Superior temporal gyrus (tissue), 1 donor: ENCODE measurements around the gene HEPHL1.

Experiments used
- DNase-seq: peaks from one replicate; pipeline ENCODE4 v3.0.0-alpha.2; 2016; ENCODE audit errors: extremely low spot score

The HEPHL1 gene

GRCh38 chr11:94129512-94130297, 108.6 kb downstream of the HEPHL1 start:
- DNase-seq, result peak; percentile 42

DNA sequence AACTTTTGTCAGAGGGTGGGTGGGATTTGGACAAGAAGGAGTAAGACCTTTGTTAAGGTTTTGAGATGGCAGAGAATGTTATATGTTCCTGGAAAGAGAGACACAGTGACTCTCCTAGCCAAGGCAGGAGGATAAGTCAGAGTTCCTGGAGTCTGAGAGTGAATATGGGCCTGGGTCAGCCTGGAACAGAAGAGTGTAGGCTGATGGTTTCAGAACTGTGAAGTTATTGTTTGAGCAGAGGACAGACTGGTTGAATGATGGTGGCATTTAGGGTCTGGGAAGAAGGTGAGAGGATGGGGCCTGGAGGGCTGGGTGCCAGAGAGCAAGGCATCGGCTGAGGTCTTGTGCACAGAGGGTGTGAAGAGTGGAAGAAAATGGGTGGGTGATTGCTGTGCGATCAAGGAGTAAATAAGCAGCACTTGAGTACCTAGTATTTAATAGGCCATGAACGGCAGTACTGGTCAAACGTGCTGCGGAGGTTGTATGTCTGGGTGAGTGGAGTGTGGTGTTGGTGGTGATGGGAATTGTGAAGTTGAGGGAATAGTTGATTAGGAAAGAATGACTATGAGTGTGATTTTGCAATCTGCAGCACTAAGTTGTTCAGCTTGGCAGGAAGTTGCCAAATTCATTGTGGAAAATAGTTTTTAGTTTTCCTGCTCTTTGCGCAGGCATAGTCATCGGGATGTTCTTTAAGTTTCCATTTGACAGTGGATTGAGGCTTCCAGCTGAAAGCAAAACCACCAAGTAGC, 109.3 kb downstream of the HEPHL1 start:
- DNase-seq, result no peak

GRCh38 chr11:94131047-94131717, 110.0 kb downstream of the HEPHL1 start:
- DNase-seq, result peak; percentile 24

DNA sequence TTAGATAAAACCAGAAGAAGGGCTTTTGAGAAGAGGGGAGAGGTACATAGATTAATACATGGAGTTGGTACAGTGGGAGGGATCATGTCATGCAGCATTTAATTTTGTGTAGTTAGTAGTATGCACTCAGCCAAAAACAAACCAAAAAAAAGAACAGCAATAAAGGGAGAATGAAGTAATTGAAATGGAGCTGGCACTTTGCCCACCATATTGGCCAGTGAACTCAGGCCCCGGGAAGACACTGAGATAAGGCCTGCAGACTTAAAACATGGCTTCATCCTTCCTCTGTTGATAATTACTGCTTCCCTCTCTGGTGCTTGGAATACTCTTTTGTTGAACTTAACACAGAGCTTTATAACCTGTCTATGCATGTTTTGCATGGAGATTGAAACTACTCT, 110.6 kb downstream of the HEPHL1 start:
- peak; percentile 18 for DNase-seq

GRCh38 chr11:94132152-94132558, 111.0 kb downstream of the HEPHL1 start:
- no peak for DNase-seq

DNA sequence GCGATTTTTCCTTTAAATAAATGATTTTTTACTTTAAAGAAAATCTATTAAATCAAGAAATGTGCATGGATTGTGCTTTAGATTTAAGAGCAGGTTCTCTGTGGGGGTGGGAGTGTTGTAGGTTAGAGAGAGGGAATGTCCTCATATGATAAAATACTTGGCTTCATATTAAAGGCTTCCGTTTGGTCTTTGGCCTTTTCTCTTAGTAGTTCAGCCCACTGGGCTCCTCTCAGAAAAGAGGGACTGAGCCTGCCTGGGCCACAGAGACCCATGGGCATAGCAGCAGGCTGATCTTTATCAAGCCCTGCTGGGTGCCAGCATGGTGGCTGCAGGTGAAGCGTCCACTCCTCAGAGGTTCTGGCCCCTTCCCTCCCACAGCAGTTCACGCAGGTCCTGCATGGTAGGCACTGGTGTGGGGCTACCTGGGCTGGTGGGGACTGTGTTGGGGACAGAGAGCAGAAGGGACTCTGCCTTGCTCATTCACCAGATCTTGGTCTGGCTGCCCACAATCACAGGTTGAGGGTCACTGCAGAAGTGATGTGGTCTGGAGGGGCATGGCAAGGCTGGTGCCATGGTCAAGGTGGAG, 111.8 kb downstream of the HEPHL1 start:
- DNase-seq, result no peak

DNA sequence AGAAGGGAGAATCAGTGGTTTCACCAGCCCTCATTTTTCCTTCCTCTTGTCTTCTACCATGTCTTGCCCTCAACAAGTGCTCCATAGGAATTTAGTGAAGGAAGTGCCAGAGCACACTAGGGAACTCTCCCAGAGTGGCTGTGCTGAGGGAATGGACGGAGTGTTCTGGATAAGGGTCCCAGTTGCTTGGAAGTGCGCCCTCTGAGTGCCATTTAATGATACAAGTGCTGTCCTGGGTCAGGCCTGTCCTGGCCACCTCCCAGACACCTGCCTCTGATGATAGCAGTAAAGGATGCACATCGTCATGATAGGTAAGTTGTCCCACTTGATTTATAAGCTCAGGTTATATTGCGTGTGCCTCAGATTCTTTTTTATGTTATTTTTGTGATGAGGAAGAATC, 112.6 kb downstream of the HEPHL1 start:
- no peak for DNase-seq

GRCh38 chr11:94134651-94135512, 113.7 kb downstream of the HEPHL1 start:
- peak; percentile 9 for DNase-seq

DNA sequence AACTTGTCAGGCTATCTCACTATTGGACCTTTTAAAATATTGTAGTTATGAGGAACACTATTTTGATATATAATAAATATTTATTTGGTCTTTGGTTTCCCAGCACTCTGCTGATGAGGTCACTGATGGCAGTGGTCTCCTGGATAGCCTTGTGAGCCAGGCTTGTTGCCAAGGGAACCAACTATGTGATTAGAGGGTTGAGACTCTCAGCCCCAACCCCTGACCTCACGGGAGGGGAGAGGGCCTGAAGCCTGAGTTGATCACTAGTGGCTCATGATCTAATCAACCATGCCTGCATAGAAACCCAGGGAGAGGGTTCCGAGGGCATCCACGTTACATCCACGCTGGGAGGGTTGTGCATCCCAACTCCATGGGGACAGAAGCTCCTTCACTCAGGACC, 118.3 kb downstream of the HEPHL1 start:
- no peak for DNase-seq

DNA sequence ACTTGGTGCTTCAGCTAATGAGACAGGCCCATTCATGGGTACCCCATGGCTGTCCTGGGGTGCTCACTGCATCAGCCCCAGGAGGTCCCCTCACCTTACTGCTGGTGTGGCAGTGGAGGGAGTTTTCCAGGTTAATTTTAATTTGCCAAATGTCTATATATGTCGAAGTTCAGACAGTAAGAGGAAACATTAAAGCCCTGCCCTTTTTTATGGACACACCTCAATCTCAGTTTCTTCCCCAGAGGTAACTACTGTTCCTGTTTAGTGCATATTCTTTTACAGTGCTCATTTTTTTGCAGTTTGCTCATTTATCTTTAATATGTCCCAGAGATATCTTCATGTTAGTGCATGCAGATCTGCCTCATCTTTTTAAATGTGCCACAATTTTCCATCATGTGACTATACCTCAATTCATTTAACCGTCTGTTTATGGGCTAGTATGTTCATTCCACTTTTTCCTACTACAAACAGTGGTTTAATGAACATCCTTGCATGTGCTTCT, 119.1 kb downstream of the HEPHL1 start:
- peak; percentile 3 for DNase-seq

DNA sequence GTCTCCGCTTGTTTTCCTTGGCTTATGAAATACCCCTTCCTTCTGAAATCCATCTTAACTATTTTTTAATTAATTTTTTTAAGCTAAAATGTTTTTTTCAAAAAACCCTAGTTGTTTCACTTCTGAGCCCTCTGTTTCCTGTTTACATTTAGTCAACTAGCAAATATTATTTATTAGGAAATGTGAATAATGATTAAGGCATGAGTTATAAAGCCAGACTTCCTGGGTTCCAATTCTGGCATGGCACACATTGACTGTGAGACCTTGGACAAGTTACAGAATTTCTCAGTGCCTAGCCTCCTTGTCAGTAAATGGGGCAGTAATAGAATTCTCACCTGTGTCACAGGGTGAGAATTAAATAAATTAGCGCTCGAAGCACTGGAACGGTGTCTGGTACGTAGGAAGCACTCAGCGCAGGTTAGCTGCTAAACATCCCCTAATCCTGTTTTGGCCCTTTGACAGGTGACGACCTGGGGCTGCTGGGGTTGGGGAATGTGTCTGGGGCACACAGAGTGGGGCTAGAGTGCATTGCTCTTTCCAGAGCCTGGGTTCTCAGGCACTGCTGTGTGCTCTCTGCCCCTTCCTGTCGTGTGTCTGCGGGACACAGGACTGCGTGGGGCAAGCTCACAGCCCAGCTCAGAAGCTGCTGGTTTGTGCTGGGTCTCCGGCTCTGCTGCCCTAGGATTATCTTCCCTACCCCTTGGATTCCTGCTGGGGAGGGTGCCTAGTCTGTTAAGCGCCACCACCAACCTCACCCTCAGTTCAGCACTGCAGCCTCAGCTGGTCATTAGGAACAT, 120.6 kb downstream of the HEPHL1 start:
- DNase-seq, result no peak

GRCh38 chr11:94142308-94143281, 121.4 kb downstream of the HEPHL1 start:
- DNase-seq, result peak; percentile 78

- DNase-seq, result no peak
Observed at GRCh38 chr11:94144216-94144615, 123.1 kb downstream of the HEPHL1 start.

DNA sequence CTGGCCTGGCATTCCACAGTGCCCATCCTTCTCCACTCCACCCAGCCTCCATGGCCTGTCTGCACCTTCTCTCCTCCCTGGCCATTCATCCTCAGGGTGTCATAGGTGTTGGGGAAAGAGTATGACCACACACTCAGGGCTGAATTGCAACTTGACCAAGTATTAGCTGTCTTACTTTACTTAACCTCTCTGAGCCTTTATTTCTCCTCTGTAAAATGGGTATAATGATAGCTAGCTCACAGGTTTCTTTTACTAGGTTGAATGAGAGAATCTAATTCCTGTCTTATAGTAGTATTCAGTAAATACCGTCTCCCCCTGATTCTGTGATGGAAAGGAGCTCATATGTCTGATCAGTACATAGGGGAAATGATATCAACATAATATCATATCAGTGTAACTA, 123.5 kb downstream of the HEPHL1 start:
- no peak for DNase-seq

- DNase-seq, result no peak
Observed at GRCh38 chr11:94145431-94145830, 124.3 kb downstream of the HEPHL1 start.

GRCh38 chr11:94145916-94146315, 124.8 kb downstream of the HEPHL1 start:
- no peak for DNase-seq

DNA sequence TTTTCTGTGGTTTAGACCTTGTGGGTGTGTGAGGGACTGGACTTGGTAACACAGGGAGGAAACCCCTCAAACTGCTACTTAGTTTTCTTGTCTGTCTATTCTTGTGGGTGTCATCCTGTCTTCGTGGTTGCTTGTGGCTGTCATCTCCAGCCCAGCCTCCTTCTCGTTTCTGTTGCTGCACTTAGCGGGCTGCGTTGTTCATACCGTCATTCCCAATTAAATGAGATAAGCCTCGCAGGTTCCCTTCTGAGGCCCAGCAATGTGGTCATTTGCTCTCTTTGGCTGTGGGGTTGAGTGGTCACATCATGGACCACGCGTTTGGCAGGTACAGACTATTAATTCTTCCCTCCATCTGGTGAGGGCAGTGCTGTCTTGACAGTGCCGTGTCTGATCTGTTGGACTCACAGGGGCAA, 126.3 kb downstream of the HEPHL1 start:
- no peak for DNase-seq

- no peak for DNase-seq
Observed at GRCh38 chr11:94148189-94148588, 127.0 kb downstream of the HEPHL1 start.

DNA sequence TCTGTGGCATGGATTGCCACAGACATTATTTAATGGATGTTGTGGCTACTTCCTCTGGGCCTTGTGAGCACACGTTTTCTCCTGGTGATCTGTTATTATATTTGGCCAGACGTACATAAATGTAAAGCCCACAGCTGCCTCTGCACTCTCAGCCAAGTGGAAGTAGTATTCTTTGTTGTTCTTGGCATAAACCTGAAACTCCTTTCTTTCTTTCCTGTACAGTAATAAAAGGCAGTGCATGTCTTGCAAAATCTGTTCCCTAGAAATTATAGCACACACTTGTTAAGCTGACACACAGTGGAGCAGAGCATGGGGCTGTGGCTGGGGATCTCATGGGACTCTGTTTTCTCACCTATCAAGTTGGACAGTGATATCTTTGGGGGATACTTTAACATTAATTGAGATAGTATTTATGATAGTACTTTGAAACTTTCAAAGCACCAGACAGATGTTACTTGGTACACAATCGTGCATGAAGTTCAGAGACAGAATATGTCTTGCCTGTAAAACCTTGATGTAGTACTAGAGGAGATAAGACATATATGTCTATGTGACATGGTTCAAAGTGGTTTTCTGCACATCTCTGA, 128.4 kb downstream of the HEPHL1 start:
- no peak for DNase-seq
